Pancreas (tissue), 10 donors: ENCODE results near the gene SVOPL. TPM values are rescaled to one million over a fixed set of nuclear protein-coding genes. Genes with fewer than 3 reads are reported as not detected.
"Not testable (repeated sequence)": the region's sequence is repeated elsewhere in the genome, so short reads cannot be mapped to it uniquely, and the experiment has no call there.

Experiments
- ATAC-seq, 4 donors: fragments of 200-7000 bp; cut with Tn5 transposase; one replicate each; pipeline versions ENCODE4 v1.8.0 to v1.9.1; 2020; ENCODE audit warnings: mild to moderate bottlenecking in 4 of 4, moderate library complexity in 4 of 4
- DNase-seq, 6 donors: peaks; one replicate each; pipeline ENCODE4 v3.0.0-alpha.2; 2020
- FAIRE-seq: peaks from 2 replicates; lab custom pipeline; 2012; peaks lifted over from hg19 to GRCh38; lab: Jason Lieb, UNC
- H3K27ac ChIP-seq, 4 donors: fragments of 200-600 bp; sonication (generic); 1 replicate in 3 of 4; 2 replicates in 1 of 4; pipeline versions ENCODE4 v1.5.0 to v1.8.0; 2020
- H3K27me3 ChIP-seq, 4 donors: fragments of 200-600 bp; one replicate each; pipeline ENCODE4 v1.8.0; 2021
- H3K36me3 ChIP-seq, 3 donors: fragments of 200-600 bp; sonication (generic) in 1 of 3; one replicate each; pipeline versions ENCODE4 v1.5.0 to v1.8.0; 2020 to 2021
- H3K4me1 ChIP-seq, 3 donors: fragments of 200-600 bp; one replicate each; pipeline ENCODE4 v1.8.0; 2021
- H3K4me3 ChIP-seq, 4 donors: fragments of 200-600 bp; sonication (generic) in 2 of 4; one replicate each; pipeline versions ENCODE4 v1.5.0 to v1.8.0; 2020 to 2021
- H3K9me3 ChIP-seq, 4 donors: fragments of 200-600 bp; one replicate each; pipeline ENCODE4 v1.8.0; 2021
- WGBS, 2 donors: extraction: QIAGEN DNeasy Blood & Tissue Kit; methylation state at CpG; one replicate each; pipeline ENCODE4 v1.1.7; 2013; 5-methylcytosine and 5-hydroxymethylcytosine counted together
- intact Hi-C, 3 donors: fragments of 100-400 bp; cut with DNase I; formaldehyde crosslinking; loops; one replicate each; pipeline versions ENCODE4 v1.11.1 to v1.14.2; 2022
- polyA plus RNA-seq, 2 donors: library from polyadenylated mRNA; stranded (reverse); fragments of 200-250 nt; gene quantifications; one replicate each; pipeline ENCODE4 v1.2.3, GENCODE V29; 2013
- total RNA-seq, 6 donors: library from RNA; stranded (reverse); fragmentation: NEBNext Ultra II Directional in 4 of 6; extraction: Animal tissue kit (Norgen Biotek cat#: 25700) in 4 of 6; gene quantifications; one replicate each; pipeline versions ENCODE4 v1.2.1 to v1.2.4, GENCODE V29; 2021 to 2023
- TF ChIP-seq, protein P1 (sequence below), 4 donors: fragments of 200-600 bp; sonication (generic) in 3 of 4; IDR thresholded peaks; one replicate each; pipeline versions ENCODE4 v1.5.0 to v1.8.0; 2021; ENCODE audit warnings: antibody characterized with exemption in 4 of 4
- donor health status: healthy with polysubstance abuse.
- donor health status: DM: no; HTN: no; CAD: no; lungs with moderate emphysema.
- donor health status: DM: no; HTN: no; CAD: no.
- donor health status: control.
- donor health status: control.
- donor health status: Bipolar disorder and iron deficiency.
- donor health status: DM: yes; HTN: yes; CAD: no.
- donor health status: DM: no; HTN: no; CAD: no.
- donor health status: DM: no; HTN: no; CAD: no.
- donor health status: DM: yes; HTN: yes; CAD: no.

Gene SVOPL
- total and polyA plus RNA-seq, 8 donors, result 0.09 to 0.91 (median 0.18) TPM; not detected in 1

DNA sequence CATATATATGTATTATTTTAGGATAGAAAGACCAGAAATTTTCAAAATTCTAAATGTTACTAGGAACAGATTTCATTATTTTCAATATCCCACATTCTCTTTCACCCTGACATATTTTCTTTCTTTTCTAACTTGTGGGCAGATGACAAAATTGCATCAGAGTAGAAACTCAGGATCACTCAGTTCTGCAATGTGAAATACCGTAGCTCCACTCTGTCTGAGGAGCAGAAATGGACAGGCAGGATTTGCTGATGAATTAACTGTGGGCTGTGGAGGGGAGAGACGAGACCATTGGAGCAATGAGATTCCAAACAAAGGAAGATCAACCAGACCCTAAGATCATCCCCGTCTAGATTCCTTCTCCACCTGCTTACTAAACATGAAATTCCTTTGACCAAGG lies 37.0 kb upstream of the SVOPL start:
- Histone ChIP-seq H3K27me3 (no peaks in the 10 kb centered on the region), H3K27ac (no peak overlapping the region), H3K36me3 (no peaks in the 10 kb centered on the region), H3K4me1 (no peaks in the 10 kb centered on the region), H3K4me3 (no peak overlapping the region), H3K9me3 (no peaks in the 10 kb centered on the region)
- intact Hi-C loops, result loop anchor here in 1 of 3 donors (10.0 kb wide), 1 partner anchor 573 kb away; no protein-coding TSS in a partner anchor
- ATAC-seq (peak in 2 of 4 donors; percentile 29 to 35), FAIRE-seq (no peak), DNase-seq (no peak)
- TF ChIP-seq, protein P1, sequence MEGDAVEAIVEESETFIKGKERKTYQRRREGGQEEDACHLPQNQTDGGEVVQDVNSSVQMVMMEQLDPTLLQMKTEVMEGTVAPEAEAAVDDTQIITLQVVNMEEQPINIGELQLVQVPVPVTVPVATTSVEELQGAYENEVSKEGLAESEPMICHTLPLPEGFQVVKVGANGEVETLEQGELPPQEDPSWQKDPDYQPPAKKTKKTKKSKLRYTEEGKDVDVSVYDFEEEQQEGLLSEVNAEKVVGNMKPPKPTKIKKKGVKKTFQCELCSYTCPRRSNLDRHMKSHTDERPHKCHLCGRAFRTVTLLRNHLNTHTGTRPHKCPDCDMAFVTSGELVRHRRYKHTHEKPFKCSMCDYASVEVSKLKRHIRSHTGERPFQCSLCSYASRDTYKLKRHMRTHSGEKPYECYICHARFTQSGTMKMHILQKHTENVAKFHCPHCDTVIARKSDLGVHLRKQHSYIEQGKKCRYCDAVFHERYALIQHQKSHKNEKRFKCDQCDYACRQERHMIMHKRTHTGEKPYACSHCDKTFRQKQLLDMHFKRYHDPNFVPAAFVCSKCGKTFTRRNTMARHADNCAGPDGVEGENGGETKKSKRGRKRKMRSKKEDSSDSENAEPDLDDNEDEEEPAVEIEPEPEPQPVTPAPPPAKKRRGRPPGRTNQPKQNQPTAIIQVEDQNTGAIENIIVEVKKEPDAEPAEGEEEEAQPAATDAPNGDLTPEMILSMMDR (IDR thresholded peaks at IDR 0.05), result no peak
- WGBS, 2 donors, result 57 to 63% methylated on average over 3 of the region's 3 CpGs

DNA sequence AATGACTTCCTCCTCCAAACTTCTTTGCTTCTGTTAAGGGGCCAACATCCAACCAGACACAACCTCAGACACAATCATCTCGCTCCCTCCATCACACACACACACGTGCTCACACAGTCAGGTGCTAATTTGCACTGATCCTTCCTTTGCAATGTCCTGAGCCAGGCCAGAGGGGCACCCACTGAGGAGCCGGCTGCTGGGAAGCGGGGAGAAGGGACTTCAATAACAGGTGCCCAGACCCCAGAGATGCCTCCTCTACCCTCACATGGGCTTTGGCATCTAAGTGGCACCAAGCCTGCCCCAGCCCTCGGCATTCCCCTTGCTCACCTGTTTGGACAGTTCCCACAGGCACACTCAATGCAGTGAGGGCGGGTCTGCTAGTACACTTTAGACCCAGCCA lies 34.2 kb upstream of the SVOPL start:
- H3K36me3 ChIP-seq, result no peaks in the 10 kb centered on the region
- FAIRE-seq, result no peak
- intact Hi-C loops, result loop anchor here in 1 of 3 donors (10.0 kb wide), 1 partner anchor 571 kb away; no protein-coding TSS in a partner anchor

DNA sequence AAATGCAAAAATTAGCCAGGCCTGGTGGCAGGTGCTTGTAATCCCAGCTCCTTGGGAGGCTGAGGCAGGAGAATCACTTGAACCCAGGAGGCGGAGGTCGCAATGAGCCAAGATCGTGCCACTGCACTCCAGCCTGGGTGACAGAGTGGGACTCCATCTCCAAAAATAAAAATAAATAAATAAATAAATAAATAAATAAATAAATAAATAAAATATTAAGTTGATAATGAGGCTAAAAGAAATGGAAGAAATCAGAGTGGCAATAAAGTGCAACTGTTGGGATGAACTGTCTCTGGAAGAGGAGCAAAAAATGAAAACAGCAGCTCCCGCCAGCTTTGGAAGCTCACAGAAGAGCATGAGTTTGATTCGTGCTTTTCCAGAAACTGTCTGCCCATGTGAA lies 30.6 kb upstream of the SVOPL start:
- not testable (repeated sequence) for FAIRE-seq, H3K36me3 ChIP-seq, H3K9me3 ChIP-seq, H3K27me3 ChIP-seq, H3K27ac ChIP-seq, H3K4me3 ChIP-seq, ATAC-seq, DNase-seq, H3K4me1 ChIP-seq
- intact Hi-C loops, result loop anchor here in 1 of 3 donors (10.0 kb wide), 1 partner anchor 567 kb away; no protein-coding TSS in a partner anchor
- 88 to 95% methylated on average over 5 of the region's 5 CpGs for WGBS, 2 donors

More for the DNA sequence above, 34.2 kb upstream of the SVOPL start:
- TF ChIP-seq, protein P1 (IDR thresholded peaks at IDR 0.05), result no peak
- no peak overlapping the region for H3K4me3 ChIP-seq
- H3K27ac ChIP-seq, result no peak overlapping the region
- ATAC-seq, result no peak
- H3K9me3 ChIP-seq, result no peaks in the 10 kb centered on the region
- 68 to 70% methylated on average over 6 of the region's 6 CpGs for WGBS, 2 donors
- H3K27me3 ChIP-seq, result no peaks in the 10 kb centered on the region
- no peak for DNase-seq
- no peaks in the 10 kb centered on the region for H3K4me1 ChIP-seq

DNA sequence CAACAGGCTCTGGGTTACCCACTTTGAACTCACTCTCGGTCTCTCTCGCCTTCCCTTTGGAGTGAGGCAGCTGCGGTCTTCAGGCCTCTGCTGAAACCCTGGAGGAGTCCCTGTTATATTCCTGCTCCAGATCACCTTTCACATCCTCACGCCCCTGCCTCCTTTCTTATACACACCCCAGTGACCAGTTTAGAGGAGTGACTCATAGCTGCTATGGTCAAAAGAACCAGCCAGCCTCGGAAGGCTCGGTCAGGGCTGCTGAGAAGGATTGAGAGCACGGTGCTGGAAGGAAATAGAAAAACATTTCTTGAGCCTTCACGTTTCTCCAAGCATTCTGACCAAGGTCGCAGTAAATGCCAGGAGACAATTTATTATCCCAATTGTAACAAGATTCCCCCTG lies 28.3 kb upstream of the SVOPL start:
- Histone ChIP-seq H3K36me3 (no peaks in the 10 kb centered on the region), H3K27ac (no peak overlapping the region), H3K9me3 (no peaks in the 10 kb centered on the region), H3K27me3 (no peaks in the 10 kb centered on the region), H3K4me3 (no peak overlapping the region), H3K4me1 (no peaks in the 10 kb centered on the region)
- no peak for DNase-seq
- WGBS, 2 donors, result 92 to 94% methylated on average over 9 of the region's 9 CpGs
- TF ChIP-seq, protein P1 (IDR thresholded peaks at IDR 0.05), result no peak
- FAIRE-seq, result no peak
- ATAC-seq, result no peak
- intact Hi-C loops, result no loop called here

DNA sequence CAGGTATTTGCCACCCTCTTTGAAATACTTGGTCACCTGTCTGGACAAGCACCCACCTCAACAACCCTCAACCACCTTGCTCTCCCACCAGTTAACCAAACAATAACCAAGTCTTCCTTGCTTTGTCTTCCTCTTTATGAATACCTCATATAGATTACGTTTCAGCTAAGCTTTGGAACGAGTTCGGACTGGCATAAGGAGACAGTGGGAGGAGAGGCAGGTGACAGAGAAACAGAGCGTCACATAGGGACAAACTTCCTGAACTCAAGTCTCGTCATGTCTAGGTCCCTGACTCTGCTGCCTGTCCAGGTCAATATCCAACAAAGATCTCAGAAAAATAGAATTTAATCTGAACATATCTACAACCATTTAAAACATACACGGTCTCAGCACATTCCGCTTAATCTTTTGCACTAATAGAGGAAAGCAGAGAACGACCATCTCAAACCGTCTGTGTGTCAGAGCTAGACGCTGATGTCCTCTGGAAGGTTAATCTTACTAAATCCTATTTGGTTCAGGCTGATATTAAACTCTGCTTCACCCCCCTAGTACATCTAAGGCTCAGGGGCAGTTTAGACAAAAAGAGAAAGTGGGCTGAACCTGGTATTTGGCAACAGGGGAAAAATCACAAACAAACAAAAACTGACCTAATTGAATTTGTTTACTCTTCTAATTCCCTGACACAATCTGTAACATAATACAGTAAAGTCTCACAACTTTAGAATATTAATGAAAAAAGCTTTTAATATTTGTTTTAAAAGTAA lies 26.4 kb upstream of the SVOPL start:
- Histone ChIP-seq H3K4me3 (no peak overlapping the region), H3K27me3 (no peaks in the 10 kb centered on the region), H3K27ac (no peak overlapping the region), H3K36me3 (no peaks in the 10 kb centered on the region), H3K9me3 (no peaks in the 10 kb centered on the region), H3K4me1 (no peaks in the 10 kb centered on the region)
- intact Hi-C loops, result no loop called here
- WGBS, 2 donors, result 62 to 68% methylated on average over 10 of the region's 10 CpGs
- DNase-seq, result no peak
- TF ChIP-seq, protein P1 (IDR thresholded peaks at IDR 0.05), result no peak
- no peak for FAIRE-seq
- peak in 1 of 4 donors; percentile 22 for ATAC-seq
